Fibroblast of pulmonary artery (primary cell): ENCODE data around the gene SH3GL1.
A peak's percentile ranks its signal among the peaks of the same experiment; 100 is the strongest.

ENCODE experiments used
- DNase-seq: peaks from one replicate; pipeline ENCODE4 v3.0.0-alpha.2; 2010; ENCODE audit warnings: low read depth
- H3K4me3 ChIP-seq: replicated peaks from 2 replicates; pipeline ENCODE4 v1.5.1; 2011; ENCODE audit warnings: low read depth, mild to moderate bottlenecking, control low read depth, low read length, moderate library complexity
- TF ChIP-seq, protein P1 (sequence below): IDR thresholded peaks from 2 replicates; pipeline ENCODE4 v1.5.1; 2011; ENCODE audit warnings: mild to moderate bottlenecking, control low read depth, low read length, inconsistent platforms; ENCODE audit errors: missing control alignments

The SH3GL1 gene

DNA sequence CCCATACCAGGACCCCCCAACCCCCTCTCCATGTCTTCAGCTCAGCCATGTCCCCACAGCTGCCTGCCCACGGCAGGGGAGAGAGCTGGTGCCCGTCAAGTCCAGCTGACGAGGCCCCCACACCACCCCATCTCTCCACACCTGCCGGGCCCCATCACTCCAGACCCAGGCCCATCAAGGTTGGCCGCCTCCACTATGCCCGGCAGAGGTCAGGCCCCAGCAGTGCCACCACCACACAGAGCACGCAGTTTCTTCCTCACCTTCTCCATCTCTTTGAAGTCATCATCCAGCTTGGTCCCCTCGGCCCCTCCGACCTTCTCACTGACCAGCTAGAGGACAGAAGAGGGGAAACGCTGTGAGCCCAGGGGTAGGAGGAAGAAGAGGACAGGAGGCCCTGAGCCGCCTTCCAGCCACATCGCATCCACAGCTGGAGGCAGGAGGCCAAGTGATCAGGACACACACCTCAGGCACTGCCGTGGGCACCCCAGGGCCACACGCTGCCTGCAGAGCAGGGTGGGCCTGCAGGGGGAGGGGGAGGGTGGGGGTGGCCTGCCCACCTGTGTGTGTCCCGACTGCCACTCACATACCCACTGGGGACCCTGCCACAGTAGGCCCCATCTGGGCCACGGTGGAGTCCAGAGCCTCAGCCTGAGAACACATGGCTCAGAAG, 33.5 kb downstream of the SH3GL1 start:
- no peak for DNase-seq
- no peak overlapping the region for H3K4me3 ChIP-seq
- TF ChIP-seq, protein P1, sequence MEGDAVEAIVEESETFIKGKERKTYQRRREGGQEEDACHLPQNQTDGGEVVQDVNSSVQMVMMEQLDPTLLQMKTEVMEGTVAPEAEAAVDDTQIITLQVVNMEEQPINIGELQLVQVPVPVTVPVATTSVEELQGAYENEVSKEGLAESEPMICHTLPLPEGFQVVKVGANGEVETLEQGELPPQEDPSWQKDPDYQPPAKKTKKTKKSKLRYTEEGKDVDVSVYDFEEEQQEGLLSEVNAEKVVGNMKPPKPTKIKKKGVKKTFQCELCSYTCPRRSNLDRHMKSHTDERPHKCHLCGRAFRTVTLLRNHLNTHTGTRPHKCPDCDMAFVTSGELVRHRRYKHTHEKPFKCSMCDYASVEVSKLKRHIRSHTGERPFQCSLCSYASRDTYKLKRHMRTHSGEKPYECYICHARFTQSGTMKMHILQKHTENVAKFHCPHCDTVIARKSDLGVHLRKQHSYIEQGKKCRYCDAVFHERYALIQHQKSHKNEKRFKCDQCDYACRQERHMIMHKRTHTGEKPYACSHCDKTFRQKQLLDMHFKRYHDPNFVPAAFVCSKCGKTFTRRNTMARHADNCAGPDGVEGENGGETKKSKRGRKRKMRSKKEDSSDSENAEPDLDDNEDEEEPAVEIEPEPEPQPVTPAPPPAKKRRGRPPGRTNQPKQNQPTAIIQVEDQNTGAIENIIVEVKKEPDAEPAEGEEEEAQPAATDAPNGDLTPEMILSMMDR, result no peak

DNA sequence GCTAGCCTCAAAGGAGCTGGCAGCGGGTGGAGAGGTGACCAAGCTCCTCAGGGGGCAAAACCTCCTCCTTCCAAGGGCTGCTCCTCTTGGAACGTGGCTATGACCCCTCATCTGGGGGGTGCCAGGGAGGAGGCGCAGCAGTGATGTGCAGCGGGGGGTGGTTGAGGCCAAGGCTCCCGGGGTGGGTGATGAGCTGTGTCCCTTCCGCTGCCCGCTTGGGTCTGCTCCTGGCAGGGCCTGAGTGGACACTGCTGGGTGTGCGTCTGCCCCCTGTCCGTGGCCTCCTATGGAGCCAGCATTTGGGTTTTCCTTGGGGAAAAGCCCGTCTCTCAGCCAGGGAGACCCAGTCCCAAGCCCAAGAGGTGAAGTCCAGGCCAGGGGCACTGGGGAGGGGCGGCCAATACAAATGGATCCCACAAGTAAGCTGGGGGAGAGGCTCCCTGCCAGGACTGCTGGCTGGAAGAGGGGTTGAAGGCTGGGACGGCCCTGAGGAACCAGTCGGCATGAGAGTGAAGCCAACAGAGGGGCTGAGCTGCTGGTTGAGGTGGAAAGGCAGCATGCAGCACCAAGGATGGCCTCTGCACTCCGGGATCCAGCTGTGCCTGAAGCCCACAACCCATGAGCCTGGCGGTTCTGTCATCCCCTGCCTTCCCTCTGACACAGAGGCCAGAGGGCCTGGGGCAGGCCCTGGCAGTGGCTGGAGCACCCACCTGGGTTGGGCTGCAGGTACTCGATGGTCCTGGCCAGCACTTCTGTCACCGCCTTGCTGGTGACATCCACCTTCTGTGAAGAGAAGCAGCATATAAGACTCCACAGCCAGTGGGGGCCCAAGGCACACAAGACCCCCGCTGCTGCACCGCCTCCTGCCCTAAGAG, 34.3 kb downstream of the SH3GL1 start:
- no peak for DNase-seq
- H3K4me3 ChIP-seq, result no peak overlapping the region
- TF ChIP-seq, protein P1, result no peak

DNA sequence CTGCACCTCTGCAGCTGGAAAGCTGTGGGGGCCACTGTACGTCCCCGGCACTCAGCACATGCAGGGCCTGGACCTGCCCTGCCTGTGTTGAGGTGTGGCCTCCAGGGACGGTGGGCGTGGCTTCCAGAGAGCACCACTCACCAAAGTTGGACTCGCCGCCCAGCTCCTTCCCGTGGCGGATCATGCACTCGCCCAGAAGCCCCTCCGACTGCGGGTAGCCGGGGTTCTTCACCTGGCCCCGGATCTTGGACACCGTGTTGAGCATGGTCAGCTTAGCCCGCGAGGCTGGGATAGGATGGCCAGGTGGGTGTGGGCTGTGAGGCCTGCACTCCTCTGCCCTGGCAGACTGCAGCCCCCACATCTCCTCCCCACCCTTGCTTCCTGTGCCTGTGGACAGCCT, 35.0 kb downstream of the SH3GL1 start:
- no peak for DNase-seq
- H3K4me3 ChIP-seq, result no peak overlapping the region
- TF ChIP-seq, protein P1, result no peak

DNA sequence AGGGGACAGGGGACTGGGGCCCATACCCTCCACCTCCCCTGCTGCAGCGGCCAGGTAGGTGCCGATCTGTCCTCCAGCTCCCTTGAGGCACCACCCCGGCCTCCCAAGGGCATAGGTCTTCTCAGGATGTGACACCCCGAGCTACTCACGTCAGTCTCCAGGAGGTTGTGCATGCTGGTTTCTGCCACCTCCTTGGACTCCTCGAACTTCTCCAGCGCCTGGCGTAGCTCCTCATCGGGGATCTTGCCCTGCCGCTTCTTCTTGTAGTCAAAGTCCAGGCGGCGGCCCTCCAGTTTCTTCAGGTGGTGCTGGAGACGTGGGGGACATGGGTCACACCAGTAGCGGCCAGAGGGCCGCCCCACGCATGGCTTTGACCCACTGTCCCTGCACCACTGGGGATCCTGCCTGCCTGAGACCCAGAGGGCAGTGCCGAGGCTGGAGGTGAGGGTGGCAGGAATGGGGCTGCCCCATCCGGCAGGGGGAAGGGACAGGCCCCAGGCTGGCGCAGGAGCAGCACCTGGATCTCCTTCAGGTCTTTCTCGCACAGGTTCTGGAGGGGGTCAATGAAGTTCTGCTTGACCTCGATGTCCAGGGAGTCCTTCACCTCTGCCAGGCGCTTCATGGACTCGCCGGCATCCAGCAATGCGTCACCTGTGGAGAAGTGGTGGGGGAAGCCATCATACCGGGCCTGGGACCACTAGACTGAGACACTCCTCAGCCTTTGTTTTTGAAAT, 36.6 kb downstream of the SH3GL1 start:
- H3K4me3 ChIP-seq, result no peak overlapping the region
- TF ChIP-seq, protein P1, result no peak
- DNase-seq, result no peak

DNA sequence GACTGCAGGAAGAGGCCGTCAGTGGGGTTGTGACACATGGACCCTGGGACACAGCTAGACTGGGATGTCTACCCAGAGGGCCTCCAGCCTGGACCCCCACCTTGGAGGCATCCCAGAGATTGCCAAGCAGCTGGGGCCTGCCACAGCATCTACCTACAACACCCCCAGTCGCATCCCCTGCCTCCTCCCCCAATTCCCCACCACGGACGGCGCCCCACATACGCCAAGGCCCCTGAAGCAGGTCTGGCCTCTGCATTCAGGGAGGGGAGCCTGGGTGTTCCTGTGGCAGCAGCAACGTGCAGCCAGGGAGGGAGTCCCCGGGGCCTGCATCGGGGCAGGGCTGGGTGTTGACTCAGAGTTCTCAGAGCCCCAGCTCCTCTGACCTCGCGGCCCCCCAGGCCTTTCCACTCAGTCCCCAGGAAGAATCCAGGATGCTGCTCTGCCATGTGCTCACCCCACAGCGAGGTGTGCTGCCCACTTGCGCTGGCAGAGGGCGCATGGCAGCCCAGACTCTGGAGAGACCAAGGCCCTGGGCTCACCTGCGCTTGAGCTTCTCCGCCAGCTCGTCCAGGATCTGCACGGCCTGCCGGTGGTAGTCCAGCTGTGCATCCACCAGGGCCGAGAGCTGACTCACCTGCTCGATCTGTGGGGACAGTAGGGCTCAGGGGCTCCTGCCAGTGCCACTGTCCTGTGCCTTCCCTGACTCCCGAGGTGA, 37.4 kb downstream of the SH3GL1 start:
- TF ChIP-seq, protein P1, result peak; percentile 16
- no peak overlapping the region for H3K4me3 ChIP-seq
- no peak for DNase-seq

DNA sequence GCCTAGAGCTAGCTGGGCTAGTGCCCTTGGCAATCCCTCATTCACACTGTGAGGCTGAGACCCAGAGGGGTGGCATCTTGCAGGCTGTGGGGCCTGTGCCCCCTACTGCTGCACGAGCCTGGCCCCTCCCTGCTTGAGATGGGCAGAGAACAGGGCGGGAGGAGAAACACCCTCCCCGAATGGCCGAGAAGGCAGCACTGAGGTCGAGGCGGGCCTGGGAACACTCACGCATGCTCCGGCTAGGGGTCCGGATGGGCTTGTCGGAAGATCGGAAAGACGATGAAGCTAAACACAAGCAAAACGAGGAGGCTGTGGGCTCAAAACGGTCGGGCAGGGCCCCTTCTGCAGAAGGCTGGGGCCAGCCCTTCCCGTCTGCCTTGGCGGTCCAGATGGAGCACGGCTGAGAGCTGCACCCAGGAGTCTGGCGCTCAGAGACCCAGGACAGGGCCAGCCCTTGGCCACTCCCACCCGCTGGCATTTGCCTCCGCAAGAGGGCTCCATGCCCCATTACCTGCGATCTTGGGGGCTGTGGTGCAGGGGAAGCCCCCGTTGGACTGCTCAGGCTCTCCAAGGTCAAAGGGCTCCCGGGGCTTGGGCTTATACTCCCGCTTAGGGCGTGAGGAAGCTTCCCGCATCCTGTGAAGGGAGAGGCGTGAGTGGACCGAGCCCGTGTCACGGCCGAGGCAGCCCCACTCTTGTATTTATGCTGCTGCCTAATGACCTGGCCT, 38.1 kb downstream of the SH3GL1 start:
- no peak overlapping the region for H3K4me3 ChIP-seq
- no peak for DNase-seq
- TF ChIP-seq, protein P1, result no peak
